Stimulated activated CD4-positive, alpha-beta T cell treated with anti-CD3 and anti-CD28 coated beads, Interleukin-15, amount 100 ng/mL, for 24 hours (primary cell): ENCODE measurements around the gene PLEKHG2.
"Not testable (repeated sequence)": the region's sequence is repeated elsewhere in the genome, so short reads cannot be mapped to it uniquely, and the experiment has no call there.

Experiments
- DNase-seq: peaks from one replicate; pipeline ENCODE4 v3.0.0-alpha.2; 2020

The PLEKHG2 gene

DNA sequence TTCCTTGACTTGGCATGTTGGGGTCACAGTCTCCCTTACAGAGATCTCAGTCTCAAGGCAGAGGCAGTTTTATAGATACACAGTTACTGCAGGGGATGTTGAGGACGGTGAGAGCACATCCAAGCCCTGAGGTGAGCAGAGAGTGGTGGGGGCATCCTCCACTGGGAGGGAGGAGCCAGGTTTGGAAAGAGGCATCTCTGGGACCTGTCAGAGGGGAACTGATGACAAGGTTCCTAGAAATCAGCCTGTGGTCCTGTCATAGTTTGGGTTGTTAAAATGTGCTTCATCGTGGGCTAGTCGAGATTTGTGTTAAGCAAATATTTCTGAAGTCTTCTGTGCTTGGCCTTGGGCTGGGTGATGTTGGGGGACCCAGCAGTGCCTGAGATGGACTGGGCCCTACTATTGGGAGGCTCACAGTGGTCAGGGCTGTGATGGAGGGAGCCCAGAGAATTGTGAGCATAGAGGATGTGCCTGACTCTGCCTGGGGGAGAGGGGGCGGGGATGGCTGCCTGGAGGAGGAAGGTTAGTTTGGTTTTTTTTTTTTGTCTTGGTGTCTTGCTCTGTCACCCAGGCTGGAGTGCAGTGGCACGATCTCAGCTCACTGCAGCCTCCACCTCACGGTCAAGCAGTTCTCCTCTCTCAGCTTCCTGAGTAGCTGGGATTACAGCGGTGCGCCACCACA lies 36.8 kb downstream of the PLEKHG2 start:
- DNase-seq: no peak

DNA sequence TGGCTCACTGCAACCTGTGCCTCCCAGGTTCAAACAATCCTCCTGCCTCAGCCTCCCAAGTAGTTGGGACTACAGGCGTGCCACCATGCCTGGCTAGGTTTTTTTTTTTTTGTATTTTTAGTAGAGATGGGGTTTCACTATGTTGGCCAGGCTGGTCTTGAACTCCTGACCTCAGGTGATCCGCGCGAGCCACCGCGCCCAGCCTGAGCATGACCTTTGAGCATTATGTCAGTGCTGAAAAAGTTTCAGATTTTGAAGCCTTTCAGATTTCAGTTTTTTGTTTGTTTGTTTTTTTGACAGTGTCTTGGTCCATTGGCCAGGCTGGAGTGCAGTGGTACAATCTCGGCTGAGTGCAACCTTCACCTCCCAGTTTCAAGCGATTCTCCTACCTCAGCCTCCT lies 38.8 kb downstream of the PLEKHG2 start:
- DNase-seq: not testable (repeated sequence)

DNA sequence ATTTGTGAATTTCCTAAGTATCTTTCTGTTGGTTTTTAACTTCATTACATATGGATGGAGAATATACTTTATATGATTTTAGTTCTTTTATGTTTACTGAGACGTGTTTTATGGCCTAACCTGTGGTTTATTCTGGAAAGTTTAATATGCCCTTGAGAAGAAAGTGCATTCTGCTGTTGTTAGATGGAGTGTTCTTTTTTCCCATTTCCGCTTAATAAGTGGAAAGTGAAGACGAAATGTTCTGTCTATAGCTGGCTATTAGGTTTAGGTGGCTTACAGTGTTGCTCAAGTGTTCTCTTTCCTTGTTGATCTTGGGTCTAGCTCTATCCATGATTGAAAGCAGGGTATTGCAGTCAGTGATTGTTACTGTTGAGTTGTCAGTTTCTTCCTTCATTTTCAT lies 50.9 kb downstream of the PLEKHG2 start:
- no peak for DNase-seq

DNA sequence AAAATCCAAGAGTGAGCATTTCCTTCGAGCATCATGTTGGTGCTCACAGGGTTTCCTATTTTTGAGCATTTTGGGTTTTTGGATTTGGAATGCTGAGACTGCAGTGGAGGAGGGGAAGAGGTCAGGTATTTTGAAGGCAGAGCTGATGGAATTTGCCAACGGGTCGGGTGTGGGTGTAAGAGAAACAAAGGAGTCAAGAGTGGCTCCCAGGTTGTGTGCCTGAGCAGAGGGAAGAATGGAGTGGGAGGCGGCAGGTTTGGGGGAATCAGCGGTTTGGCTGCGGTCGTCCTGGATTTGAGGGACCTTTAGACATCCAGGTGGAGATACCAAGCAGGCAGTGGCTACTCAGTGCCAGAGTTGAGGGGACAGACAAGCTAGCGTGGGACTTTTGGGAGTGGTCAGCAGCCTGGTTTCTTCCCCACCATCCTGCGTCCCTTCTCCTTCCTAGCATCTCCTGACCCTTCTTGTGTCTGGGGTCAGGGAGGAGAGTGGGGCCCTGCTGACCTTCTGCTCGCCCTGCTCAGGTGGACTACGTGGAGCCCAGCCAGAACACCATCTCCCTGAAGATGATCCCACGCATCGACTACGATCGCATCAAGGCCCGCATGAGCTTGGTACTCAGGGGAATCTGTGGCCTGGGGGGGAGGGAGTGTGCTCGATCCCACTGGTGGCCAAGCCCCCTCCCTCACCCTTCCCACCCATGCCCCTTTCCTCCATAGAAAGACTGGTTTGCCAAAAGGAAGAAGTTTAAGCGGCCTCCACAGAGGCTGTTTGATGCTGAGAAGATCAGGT lies 53.7 kb downstream of the PLEKHG2 start:
- DNase-seq: no peak

DNA sequence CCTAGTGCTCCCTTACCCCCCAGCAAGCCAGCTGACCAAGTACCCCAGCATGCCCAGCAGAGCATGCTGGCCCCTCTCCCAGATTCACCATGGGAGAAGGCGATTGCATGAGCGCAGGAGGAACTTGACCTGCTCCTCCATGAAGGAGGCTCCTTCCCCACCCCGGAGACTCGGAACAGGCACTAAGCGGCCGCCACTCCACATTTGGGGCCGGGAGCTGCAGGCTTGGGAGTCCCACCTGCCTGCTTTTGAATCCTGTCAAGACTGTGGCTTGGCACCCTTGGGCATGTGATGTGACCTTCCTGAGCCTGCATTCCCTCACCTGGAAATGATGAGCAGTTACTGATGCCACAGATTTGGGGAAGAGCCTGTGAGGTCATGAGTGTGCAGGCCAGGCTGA lies 55.5 kb downstream of the PLEKHG2 start:
- DNase-seq: no peak

DNA sequence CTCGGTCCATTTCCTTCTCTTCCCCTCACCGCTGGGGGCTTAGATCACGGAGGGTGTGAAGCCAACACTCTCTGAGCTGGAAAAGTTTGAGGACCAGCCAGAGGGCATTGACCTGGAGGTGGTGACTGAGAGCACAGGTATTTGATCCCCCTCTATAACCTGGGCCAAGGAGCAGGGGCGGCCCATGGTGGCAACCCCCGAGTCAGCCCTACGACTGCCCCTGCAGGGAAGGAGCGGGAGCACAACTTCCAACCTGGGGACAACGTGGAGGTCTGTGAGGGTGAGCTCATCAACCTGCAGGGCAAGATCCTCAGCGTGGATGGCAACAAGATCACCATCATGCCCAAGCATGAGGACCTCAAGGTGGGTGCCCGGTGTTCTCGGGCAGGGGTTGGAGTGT lies 56.6 kb downstream of the PLEKHG2 start:
- no peak for DNase-seq

DNA sequence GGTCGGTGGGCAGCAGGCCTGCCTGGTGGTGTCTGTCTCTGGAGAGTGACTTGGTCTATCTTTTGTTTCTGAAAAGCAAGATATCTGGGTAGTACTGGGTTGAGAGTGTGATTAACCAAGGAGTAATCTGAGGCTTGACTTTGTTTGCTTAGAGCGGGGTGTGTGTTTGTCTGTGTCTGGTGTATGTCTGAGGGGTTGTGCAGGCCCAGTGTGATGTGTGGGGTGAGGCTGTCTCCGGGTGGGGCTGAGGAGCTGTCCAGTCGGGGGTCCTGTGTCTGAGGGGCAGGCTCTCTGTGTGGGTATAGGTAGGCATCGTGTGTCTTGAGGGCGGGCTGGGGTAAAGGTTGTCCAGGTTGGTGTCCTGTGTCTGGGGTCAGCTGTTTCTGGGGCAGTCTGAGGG lies 57.1 kb downstream of the PLEKHG2 start:
- DNase-seq: no peak

DNA sequence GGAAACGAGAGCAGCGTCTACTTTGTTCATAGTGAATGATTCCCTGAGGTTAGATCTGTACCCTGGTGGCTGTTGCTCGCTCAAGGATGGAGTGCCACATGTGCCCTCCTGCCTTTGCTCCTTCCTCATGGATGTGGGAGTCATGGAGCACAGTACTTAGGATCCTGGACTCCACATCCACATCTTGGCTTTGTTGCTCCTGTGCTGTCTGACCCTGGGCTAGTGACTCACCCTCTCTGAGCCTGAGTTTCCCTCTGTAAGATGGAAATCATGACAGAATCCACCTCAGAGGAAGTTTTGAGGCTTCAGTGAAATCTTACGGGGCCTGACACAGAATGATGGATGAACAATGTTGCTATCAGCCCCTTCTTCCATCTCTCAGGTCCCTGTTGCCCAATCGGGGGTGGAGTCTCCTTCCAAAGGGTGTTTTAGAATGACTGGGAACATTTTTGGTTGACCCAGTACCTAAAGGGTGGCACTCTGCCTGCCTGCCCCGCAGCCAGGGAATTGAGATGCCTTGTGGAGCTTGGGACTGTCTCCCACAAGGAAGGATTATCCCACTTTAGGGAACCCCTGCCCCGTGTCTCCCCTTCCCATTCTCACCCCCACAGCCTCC lies 58.4 kb downstream of the PLEKHG2 start:
- peak; percentile 24 for DNase-seq

DNA sequence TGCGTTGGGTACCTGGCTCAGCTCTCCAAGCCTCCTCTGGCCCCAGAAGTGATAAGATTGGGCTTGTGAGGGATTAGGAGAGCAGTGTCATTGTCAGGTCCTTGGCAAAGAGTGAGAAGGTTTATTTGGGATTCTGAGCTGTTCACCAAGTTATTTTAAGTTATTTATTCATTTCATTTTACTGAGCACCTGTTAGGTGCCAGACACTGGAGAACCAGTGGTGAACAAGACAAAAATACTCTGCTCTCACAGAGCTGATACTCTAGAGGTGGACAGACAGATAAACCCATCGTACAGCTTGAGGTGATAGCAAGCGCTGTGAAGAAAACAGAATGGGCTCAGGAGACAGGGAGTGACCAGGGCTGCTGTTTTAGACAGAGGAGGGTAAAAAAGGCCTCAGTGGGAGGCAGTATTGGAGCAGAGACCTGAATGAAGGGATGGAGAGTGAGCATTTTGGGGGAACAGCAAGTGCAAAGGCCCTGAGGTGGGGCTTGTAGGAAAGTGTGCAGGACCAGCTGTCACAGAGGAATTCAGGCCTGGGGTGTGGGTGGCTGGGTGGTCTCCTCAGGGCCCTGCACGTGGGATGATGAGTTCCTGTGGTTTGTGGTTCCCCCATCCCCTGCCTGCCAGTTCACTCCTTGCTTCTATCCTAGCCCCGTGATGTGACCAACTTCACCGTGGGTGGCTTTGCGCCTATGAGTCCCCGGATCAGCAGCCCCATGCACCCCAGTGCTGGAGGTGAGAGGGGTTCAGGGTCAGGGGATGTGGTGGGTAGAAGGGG lies 59.5 kb downstream of the PLEKHG2 start:
- DNase-seq: no peak

DNA sequence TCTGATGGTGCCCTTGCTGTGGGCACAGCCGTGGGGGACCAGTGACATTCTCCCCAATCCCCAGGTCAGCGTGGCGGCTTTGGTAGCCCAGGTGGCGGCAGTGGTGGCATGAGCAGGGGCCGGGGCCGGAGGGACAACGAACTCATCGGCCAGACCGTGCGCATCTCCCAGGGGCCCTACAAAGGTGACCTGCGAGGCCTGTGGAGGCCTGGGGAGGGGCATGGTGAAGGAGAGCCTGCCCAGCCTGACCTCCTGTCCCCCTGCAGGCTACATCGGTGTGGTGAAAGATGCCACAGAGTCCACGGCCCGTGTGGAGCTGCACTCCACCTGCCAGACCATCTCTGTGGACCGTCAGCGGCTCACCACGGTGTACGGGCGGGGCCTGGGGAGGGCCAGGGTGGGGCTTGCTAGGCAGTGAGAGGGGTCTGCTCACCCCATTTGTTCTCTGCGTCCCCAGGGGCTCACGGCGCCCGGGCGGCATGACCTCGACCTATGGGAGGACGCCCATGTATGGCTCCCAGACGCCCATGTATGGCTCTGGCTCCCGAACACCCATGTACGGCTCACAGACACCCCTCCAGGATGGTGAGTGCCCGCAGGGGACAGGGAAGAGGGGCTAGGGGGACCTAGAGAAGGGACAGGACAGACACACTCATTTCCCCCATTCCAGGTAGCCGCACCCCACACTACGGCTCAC lies 60.4 kb downstream of the PLEKHG2 start:
- DNase-seq: no peak

DNA sequence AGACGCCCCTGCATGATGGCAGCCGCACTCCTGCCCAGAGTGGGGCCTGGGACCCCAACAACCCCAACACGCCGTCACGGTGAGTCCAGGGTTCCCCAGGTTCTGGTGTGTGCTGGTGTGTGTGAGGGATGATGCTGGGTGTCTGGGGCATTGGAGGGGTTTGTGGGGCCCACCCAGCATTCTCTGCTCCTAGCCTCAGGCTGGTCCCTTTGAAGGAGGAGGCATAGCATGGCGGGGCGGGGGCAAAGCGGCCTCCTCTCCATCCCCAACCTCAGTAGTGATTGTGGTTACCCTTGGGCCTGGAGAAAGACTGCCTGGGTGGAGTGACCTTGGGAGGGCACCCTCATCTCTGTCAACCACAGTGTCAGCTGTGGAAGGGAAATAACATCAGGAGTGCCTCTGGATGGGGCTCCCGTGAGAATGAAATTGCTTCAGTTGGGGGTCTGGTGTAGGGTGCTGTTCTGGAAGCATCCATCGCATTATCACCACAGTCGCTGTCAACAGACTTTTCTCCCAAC lies 61.0 kb downstream of the PLEKHG2 start:
- no peak for DNase-seq

DNA sequence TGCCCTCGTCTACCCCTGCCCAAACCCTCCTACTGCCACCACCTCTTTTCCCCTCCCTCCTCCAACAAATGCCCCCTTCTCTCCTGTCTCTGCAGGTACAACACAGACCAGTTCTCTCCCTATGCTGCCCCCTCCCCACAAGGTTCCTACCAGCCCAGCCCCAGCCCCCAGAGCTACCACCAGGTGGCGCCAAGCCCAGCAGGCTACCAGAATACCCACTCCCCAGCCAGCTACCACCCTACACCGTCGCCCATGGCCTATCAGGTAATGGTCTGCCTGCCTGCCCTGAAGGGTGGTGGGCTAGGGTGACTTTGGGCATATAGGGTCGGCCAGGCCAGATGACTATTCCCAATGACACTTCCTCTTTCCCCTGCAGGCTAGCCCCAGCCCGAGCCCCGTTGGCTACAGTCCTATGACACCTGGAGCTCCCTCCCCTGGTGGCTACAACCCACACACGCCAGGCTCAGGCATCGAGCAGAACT lies 61.7 kb downstream of the PLEKHG2 start:
- DNase-seq: peak; percentile 81

DNA sequence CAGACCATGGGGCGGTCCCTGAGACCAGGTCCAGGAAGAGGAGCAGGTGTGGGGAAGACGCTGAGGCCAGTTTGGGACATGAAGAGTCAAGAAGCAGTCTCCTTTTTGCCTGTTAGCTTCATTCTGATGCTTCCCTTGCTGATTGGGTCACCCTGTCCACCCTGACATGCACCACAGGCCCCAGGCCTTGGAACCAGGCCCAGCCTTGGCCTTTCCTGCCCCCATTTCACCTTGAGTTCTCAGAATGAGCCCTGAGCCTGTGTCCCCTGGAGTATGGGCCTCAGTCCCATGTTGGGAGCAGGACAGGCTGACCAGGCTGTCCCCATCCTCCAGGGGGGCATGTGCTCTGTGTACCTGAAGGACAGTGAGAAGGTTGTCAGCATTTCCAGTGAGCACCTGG lies 63.3 kb downstream of the PLEKHG2 start:
- DNase-seq: no peak
